GM19467 (cell line): Measurements from ENCODE around the gene SERPINE1.

ENCODE experiments used
- ATAC-seq: cut with Tn5 transposase; IDR thresholded peaks from one replicate; pipeline ENCODE4 v1.9.1; 2021; ENCODE audit warnings: mild to moderate bottlenecking, moderate library complexity; ENCODE audit not compliant: unreplicated experiment

SERPINE1 gene

GRCh38 chr7:101151908-101152651, 25.2 kb downstream of the SERPINE1 start:
- ATAC-seq, result no peak

- ATAC-seq, result peak; percentile 58
These were observed 27.2 kb downstream of the SERPINE1 start, which contains the start of gene AP1S1 for GRCh38 chr7:101153969-101154692. TSS of gene AP1S1 (plus strand) at chr7:101154476. CDS start at chr7:101154515, 39 bp downstream.

DNA sequence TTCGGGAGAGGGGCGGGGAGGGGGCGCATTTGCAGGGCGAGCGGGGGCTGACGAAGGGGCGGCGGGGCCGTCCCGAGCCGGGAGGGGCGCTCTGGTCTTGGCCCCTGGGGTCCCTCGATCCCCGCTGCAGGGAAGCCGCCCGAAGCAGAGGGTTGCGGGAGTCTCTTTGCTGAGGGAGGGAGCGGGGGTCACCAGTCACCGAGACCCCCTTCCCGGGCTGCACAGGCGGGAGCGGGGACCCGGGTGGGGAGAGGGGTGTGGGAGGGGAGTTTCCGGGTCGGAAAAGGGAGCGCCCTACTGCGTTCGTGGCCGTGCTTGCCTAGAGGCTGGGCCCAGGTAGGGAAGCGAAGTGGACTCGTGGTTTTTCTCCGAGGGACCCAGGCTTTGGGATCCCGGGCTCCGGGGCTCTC, 27.8 kb downstream of the SERPINE1 start:
- ATAC-seq, result no peak

DNA sequence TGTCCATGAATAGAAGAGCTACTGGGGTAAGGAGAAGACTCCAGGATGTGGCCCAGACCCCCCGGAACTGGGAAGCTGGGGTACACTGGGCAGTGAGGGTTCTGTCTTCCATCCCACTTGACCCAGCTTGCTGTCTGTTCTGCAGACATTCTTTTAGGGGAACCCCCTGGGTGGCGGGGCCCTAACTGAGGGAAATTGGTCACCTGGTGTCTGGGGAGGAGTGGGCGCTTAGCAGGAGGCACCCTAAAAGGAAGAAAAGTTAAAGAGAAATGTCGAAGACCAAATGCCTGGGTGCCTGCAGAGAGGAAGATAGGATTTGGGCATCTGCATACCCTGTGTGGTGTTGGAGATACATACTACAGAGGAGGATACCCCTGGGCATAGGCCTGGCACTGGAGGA, 28.4 kb downstream of the SERPINE1 start:
- ATAC-seq, result no peak

DNA sequence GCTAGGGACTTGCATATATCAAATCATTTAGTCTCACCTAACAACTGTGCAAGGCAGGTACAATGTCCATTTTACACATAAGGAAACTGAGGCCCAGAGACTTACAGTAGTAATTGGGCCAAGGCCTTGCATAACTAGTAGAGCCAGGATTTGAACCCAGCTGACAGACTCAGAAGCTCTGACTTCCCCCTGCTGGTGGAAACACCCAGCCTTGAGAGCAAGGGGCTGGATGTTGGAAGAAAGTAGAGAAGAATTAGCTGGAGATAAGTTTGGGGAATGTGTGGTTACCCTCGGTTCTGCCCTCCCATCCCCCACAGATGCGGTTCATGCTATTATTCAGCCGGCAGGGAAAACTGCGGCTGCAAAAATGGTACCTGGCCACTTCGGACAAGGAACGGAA, 29.4 kb downstream of the SERPINE1 start:
- no peak for ATAC-seq

DNA sequence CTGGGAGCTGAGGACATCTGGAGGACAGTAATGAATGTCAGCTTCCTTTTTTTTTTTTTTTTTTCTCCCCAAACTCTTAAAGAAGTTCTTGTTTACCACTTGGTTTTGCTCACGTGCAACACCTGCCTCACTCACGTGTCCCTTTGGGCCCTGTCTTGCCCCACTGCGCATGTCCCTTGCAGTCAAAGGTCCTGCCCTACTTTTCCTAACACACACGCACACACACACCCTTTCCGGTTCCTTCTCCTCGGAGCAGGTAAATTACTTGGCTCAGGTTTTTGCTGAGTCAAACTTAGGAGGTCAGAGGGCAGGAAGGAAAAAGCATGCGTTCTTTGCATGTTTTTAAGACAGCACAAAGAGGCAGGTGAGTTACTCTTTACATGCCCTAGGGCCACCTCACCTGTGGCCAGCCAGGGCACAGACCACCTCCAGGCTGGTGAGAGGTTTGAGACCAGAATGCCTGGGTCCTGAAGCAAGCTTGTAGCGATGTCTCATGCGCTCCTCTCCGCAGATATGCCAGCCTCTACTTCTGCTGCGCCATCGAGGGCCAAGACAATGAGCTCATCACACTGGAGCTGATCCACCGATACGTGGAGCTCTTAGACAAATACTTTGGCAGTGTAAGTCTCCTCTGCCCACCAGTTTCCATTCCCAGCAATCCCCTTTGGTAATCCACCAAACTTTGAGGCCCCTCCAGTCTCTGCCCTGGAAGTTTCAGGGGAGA, 30.1 kb downstream of the SERPINE1 start:
- ATAC-seq, result no peak

DNA sequence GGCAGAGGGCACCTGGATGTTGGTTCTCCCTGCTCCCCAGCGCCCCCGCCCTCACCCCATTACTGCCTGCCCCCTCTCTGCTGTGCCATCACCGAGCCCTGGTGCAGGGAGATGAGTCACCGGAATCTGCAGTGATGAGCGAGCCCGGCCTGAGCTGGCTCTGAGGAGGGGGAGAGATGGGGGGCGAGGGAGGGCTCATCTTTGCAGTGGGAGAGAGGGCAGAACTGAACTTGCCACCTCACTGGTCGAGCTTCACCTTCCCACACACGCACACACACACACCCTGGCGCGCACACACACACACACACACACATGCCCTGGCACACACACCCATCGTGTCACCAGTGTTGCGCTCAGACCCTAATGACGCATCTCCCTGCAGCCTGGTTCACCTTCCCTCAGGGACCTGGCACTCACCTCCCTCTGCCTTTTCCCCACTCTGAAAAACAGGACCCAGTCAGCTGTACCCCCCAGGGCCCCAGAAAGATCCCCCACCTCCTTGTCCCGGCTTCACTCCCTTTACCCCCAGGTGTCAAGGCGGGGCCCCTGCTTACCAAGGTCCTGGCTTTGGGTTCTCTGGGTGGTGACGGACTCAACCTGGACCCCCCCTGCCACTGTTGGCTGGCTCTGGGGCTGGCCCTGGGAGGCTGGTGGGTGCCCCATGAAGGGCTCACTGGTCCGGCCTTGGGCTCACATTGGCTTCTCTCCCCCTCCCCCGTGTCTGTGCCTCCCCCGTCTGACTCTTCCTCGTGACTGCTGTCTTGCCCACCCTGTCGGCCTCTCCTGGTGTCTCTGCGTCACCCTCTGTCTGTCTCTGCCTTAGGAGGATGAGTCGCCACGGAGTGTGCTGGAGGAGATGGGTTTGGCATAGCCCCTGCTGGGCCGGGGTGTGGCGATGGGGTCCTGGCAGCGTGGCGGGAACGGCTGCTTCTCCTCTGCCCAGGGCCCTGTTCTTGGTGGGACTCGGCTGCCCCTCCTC, 33.1 kb downstream of the SERPINE1 start:
- no peak for ATAC-seq

- no peak for ATAC-seq
These were observed 34.0 kb downstream of the SERPINE1 start for GRCh38 chr7:101160910-101161309.

GRCh38 chr7:101161692-101162471, 35.0 kb downstream of the SERPINE1 start:
- ATAC-seq, result no peak

- ATAC-seq, result no peak
These were observed 35.8 kb downstream of the SERPINE1 start for GRCh38 chr7:101162551-101163278.

- no peak for ATAC-seq
These were observed 36.6 kb downstream of the SERPINE1 start for GRCh38 chr7:101163279-101164070.

- ATAC-seq, result no peak
These were observed 37.4 kb downstream of the SERPINE1 start for GRCh38 chr7:101164071-101164840.

- ATAC-seq, result peak; percentile 64
These were observed 38.4 kb downstream of the SERPINE1 start, which contains the start of gene VGF for GRCh38 chr7:101165075-101165957. TSS of gene VGF (minus strand) at chr7:101165569. CDS start at chr7:101164843, 726 bp downstream.

GRCh38 chr7:101165958-101166647, 39.2 kb downstream of the SERPINE1 start:
- ATAC-seq, result no peak

- no peak for ATAC-seq
These were observed 39.7 kb downstream of the SERPINE1 start for GRCh38 chr7:101166648-101166908.
